CD4-positive, alpha-beta T cell treated with Interleukin-4 for 4 hours (primary cell): Measurements from ENCODE around the gene ATP6V1A.
"Not testable (repeated sequence)": the region's sequence is repeated elsewhere in the genome, so short reads cannot be mapped to it uniquely, and the experiment has no call there.

ENCODE experiments used
- DNase-seq: peaks from one replicate; pipeline ENCODE4 v3.0.0-alpha.2; 2020

The ATP6V1A gene

GRCh38 chr3:113829576-113830354, 82.9 kb downstream of the ATP6V1A start:
- DNase-seq, result no peak

GRCh38 chr3:113831103-113831355, 84.2 kb downstream of the ATP6V1A start:
- peak; percentile 2 for DNase-seq

GRCh38 chr3:113832477-113833164, 85.8 kb downstream of the ATP6V1A start:
- DNase-seq, result no peak

DNA sequence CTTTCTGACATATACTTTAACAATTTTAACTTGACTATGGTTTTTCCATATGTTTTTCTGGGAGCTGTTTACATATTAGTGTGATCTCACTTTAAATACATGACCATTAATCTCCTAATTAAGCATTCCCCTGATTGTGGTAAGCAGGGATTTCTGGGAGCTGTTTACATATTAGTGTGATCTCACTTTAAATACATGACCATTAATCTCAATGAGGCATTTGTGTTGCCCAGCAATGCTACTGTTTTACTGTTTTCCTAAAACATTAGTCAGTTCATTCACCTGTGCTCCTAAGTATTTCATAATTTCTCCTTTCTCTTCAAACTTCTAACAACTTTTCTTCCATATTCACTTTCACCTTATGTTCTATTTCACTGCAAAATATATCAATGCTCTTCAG, 88.1 kb downstream of the ATP6V1A start:
- DNase-seq, result no peak

- DNase-seq, result peak; percentile 86
These were observed 91.9 kb downstream of the ATP6V1A start, which contains the start of gene GRAMD1C for GRCh38 chr3:113838631-113839209. Gene GRAMD1C (plus strand): TSS chr3:113838788. CDS start chr3:113838910, 122 bp downstream.

DNA sequence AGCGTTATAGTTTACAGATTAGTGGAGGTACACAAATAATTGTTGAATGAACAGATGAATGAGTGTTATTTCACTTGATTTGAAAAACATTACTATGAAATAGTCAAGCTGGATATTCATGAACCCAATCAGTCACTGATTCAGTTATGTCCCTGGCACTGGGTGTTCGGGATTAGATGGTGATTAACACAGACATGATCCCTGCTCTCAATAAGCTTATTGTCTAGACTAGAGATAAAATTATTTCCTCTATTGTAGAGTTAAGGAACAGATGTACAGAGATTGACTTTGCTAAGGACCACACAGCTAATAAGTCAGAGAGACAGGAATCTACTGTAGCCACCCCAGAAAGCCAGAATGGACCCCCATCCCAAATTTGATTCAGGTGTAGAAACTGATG, 92.7 kb downstream of the ATP6V1A start:
- no peak for DNase-seq

DNA sequence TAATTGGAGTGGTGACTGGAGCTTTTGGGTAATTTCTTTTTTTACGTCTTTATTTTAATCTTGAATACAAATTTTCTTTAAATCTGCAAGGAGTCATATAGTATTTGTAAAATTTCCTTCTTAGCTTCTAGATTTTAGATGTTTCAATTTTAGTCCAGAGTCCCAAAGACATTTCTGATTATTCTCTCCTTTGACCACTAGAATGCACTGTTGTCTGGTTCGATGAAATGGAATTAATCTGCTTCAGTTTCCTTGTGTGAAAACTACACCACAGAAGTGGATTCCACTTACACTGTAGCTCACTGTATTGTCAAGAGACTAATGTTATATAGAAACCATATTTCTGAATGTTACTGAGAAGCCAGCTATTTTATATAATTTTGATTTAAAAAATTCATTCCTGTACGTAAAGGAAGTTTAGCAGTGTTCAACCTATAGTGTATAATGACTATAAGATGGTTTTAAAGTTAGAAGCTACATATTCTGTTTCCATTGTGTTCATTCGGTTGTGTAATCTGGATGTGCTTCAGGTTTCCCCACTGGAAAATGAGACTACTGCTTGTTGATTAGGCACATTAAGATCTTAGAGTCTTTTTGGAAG, 97.9 kb downstream of the ATP6V1A start:
- peak; percentile 47 for DNase-seq

GRCh38 chr3:113847247-113847646, 100.4 kb downstream of the ATP6V1A start:
- DNase-seq, result no peak

DNA sequence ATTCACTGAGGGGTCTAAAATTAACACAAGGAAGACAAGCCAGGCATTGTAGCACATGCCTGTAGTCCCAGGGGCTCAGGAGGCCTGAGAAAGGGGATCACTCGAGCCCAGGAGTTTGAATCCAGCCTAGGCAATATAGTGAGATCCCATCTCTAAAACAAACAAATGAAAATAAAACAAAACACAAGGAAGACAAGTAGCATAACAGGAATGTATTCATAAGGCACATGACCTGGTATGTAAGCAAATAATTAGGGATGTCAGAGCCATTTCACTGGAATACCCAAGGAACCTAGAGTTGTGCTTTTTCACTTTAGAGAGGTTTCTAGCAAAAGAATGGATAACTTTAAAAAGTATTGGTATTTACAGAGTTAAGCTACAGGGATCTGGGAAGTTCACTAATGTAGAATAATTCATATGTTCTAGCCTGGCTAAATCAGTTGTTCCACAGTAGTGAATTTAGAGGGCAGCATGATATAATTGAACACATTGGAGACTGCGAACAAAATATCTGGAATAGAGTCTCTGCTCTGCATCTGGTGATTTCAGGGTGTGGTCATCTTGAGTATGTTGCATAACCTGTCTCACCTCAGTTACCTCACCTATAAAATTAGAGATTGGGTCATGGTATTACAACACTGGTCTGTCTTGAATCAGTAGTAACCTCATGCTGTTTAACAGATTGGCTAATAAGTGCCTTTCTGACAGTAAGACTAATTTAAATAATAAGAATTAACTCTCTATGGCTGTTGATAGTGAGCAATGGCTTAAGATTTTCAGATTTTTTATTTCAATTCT, 101.0 kb downstream of the ATP6V1A start:
- no peak for DNase-seq

GRCh38 chr3:113849071-113849470, 102.2 kb downstream of the ATP6V1A start:
- DNase-seq, result not testable (repeated sequence)

DNA sequence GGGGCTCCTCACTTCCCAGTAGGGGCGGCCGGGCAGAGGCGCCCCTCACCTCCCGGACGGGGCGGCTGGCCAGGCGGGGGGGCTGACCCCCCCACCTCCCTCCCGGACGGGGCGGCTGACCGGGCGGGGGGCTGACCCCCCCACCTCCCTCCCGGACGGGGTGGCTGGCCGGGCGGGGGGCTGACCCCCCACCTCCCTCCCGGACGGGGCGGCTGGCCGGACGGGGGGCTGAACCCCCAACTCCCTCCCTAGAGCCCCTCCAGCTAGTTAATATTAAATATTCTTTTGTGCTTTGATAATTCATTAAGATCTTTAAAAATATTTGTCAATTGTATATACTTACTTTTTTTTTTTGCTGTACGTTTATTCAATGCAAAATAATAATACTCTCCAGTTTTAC, 103.0 kb downstream of the ATP6V1A start:
- not testable (repeated sequence) for DNase-seq

- DNase-seq, result not testable (repeated sequence)
These were observed 103.6 kb downstream of the ATP6V1A start for GRCh38 chr3:113850391-113850790.

DNA sequence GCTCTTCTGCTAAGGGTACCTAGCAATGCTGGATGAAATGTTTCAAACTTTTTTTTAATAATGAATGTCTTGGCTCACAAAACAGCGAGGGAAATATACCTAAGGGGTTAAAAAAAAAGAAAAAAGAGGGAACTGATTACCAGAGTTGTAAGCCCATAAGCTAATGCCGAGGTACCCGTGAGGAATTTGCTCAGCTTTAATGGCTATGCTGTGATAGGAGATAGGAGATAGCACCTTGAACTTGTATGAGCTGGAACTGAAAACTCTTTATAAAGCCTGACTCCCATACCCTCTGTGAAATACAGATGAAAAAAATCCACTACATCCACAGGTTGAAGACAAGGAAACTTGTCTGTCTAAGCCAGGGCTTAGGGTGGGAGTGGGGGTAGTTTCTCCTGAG, 105.7 kb downstream of the ATP6V1A start:
- no peak for DNase-seq
